AG09319 (cell line): ENCODE data around the gene CERT1.

ENCODE experiments used
- DNase-seq: peaks from one replicate; pipeline ENCODE4 v3.0.0-alpha.2; 2010; ENCODE audit warnings: low read depth; ENCODE audit errors: extremely low read depth
- CTCF ChIP-seq: IDR thresholded peaks from 2 replicates; pipeline ENCODE4 v1.5.1; 2011; ENCODE audit warnings: low read depth, mild to moderate bottlenecking, inconsistent platforms, low read length, moderate library complexity

CERT1 gene

GRCh38 chr5:75463726-75464125 is 47.7 kb downstream of the CERT1 start:
- TF ChIP-seq CTCF = no peak
- no peak for DNase-seq

- no peak for DNase-seq
- TF ChIP-seq CTCF = no peak
Measured at GRCh38 chr5:75461679-75462078, 49.8 kb downstream of the CERT1 start.

GRCh38 chr5:75460942-75461610 is 50.4 kb downstream of the CERT1 start:
- TF ChIP-seq CTCF = no peak
- DNase-seq = no peak

GRCh38 chr5:75460532-75460931 is 50.9 kb downstream of the CERT1 start:
- no peak for TF ChIP-seq CTCF
- DNase-seq = no peak

- no peak for DNase-seq
- no peak for TF ChIP-seq CTCF
Measured at GRCh38 chr5:75457691-75458090, 53.7 kb downstream of the CERT1 start.

GRCh38 chr5:75457161-75457560 is 54.3 kb downstream of the CERT1 start:
- no peak for TF ChIP-seq CTCF
- no peak for DNase-seq

GRCh38 chr5:75450069-75450468 is 61.4 kb downstream of the CERT1 start:
- DNase-seq = no peak
- no peak for TF ChIP-seq CTCF
